Activated naive CD4-positive, alpha-beta T cell treated with anti-CD3 and anti-CD28 coated beads, Interleukin-2, amount 50 U/mL, for 24 hours (primary cell): ENCODE results near the gene FOXN1.

Source experiments
- H3K27ac Mint-ChIP-seq: one replicate; pipeline ENCODE4 v1.8.0; 2021; ENCODE audit warnings: mild to moderate bottlenecking, mixed read lengths
- H3K27me3 Mint-ChIP-seq: one replicate; pipeline ENCODE4 v1.8.0; 2021; ENCODE audit warnings: mixed read lengths
- H3K36me3 Mint-ChIP-seq: one replicate; pipeline ENCODE4 v1.8.0; 2021; ENCODE audit warnings: mixed read lengths
- H3K4me1 Mint-ChIP-seq: one replicate; pipeline ENCODE4 v1.8.0; 2021; ENCODE audit warnings: mixed read lengths
- H3K4me3 Mint-ChIP-seq: one replicate; pipeline ENCODE4 v1.8.0; 2021; ENCODE audit warnings: mild to moderate bottlenecking, mixed read lengths
- H3K9me3 Mint-ChIP-seq: one replicate; pipeline ENCODE4 v1.8.0; 2021; ENCODE audit warnings: mixed read lengths

The FOXN1 gene

GRCh38 chr17:28473542-28473941, 32.6 kb upstream of the FOXN1 start, which contains the start of gene SLC13A2:
Gene SLC13A2, plus strand, starts transcription at chr17:28473644. Its CDS starts 69 bp downstream, at chr17:28473713.
- H3K27me3 Mint-ChIP-seq: no peaks in the 10 kb centered on the region
- no peaks in the 10 kb centered on the region for H3K9me3 Mint-ChIP-seq
- H3K36me3 Mint-ChIP-seq: no peaks in the 10 kb centered on the region
- H3K4me1 Mint-ChIP-seq: peaks cover 22% of the 10 kb centered on the region
- no peak within 1 kb of the TSS for H3K27ac Mint-ChIP-seq
- no peak within 1 kb of the TSS for H3K4me3 Mint-ChIP-seq

- Mint-ChIP-seq H3K4me1 (peaks cover 17% of the 10 kb centered on the region), H3K4me3 (no peak overlapping the region), H3K27me3 (no peaks in the 10 kb centered on the region), H3K36me3 (no peaks in the 10 kb centered on the region), H3K9me3 (no peaks in the 10 kb centered on the region), H3K27ac (no peak overlapping the region)
Observed at GRCh38 chr17:28474111-28474531, 32.0 kb upstream of the FOXN1 start.

GRCh38 chr17:28475151-28475900, 30.8 kb upstream of the FOXN1 start:
- Mint-ChIP-seq H3K36me3 (no peaks in the 10 kb centered on the region), H3K4me1 (peaks cover 17% of the 10 kb centered on the region), H3K27ac (peak overlapping the region; percentile 84), H3K9me3 (no peaks in the 10 kb centered on the region), H3K4me3 (peak overlapping the region; percentile 0), H3K27me3 (no peaks in the 10 kb centered on the region)

GRCh38 chr17:28476076-28476865, 29.9 kb upstream of the FOXN1 start:
- Mint-ChIP-seq H3K27me3 (no peaks in the 10 kb centered on the region), H3K4me3 (no peak overlapping the region), H3K27ac (peak overlapping the region; percentile 48), H3K4me1 (peaks cover 17% of the 10 kb centered on the region), H3K9me3 (no peaks in the 10 kb centered on the region), H3K36me3 (no peaks in the 10 kb centered on the region)

GRCh38 chr17:28477928-28478327, 28.2 kb upstream of the FOXN1 start:
- Mint-ChIP-seq H3K27me3 (no peaks in the 10 kb centered on the region), H3K4me1 (peaks cover 17% of the 10 kb centered on the region), H3K4me3 (no peak overlapping the region), H3K36me3 (no peaks in the 10 kb centered on the region), H3K27ac (no peak overlapping the region), H3K9me3 (no peaks in the 10 kb centered on the region)

- Mint-ChIP-seq H3K4me3 (no peak overlapping the region), H3K36me3 (no peaks in the 10 kb centered on the region), H3K4me1 (peaks cover 17% of the 10 kb centered on the region), H3K27ac (no peak overlapping the region), H3K9me3 (no peaks in the 10 kb centered on the region), H3K27me3 (no peaks in the 10 kb centered on the region)
Observed at GRCh38 chr17:28478712-28479615, 27.2 kb upstream of the FOXN1 start.

- Mint-ChIP-seq H3K9me3 (no peaks in the 10 kb centered on the region), H3K36me3 (no peaks in the 10 kb centered on the region), H3K27me3 (no peaks in the 10 kb centered on the region), H3K27ac (no peak overlapping the region), H3K4me1 (peaks cover 15% of the 10 kb centered on the region), H3K4me3 (no peak overlapping the region)
Observed at GRCh38 chr17:28480278-28480677, 25.9 kb upstream of the FOXN1 start.

GRCh38 chr17:28480799-28481571, 25.2 kb upstream of the FOXN1 start:
- no peaks in the 10 kb centered on the region for H3K27me3 Mint-ChIP-seq

GRCh38 chr17:28482551-28483199, 23.5 kb upstream of the FOXN1 start:
- no peak overlapping the region for H3K27ac Mint-ChIP-seq
- no peaks in the 10 kb centered on the region for H3K27me3 Mint-ChIP-seq
- no peaks in the 10 kb centered on the region for H3K4me1 Mint-ChIP-seq
- no peaks in the 10 kb centered on the region for H3K36me3 Mint-ChIP-seq
- H3K9me3 Mint-ChIP-seq: no peaks in the 10 kb centered on the region
- H3K4me3 Mint-ChIP-seq: no peak overlapping the region

More at GRCh38 chr17:28480799-28481571, 25.2 kb upstream of the FOXN1 start:
- Mint-ChIP-seq H3K4me1 (peaks cover 8% of the 10 kb centered on the region), H3K36me3 (no peaks in the 10 kb centered on the region), H3K27ac (no peak overlapping the region), H3K4me3 (no peak overlapping the region), H3K9me3 (no peaks in the 10 kb centered on the region)

- H3K4me1 Mint-ChIP-seq: no peaks in the 10 kb centered on the region
- H3K36me3 Mint-ChIP-seq: no peaks in the 10 kb centered on the region
- no peak overlapping the region for H3K27ac Mint-ChIP-seq
- H3K9me3 Mint-ChIP-seq: no peaks in the 10 kb centered on the region
- H3K4me3 Mint-ChIP-seq: no peak overlapping the region
- H3K27me3 Mint-ChIP-seq: no peaks in the 10 kb centered on the region
Observed at GRCh38 chr17:28484296-28484695, 21.9 kb upstream of the FOXN1 start.

GRCh38 chr17:28485049-28485448, 21.1 kb upstream of the FOXN1 start:
- Mint-ChIP-seq H3K9me3 (no peaks in the 10 kb centered on the region), H3K27me3 (no peaks in the 10 kb centered on the region), H3K27ac (no peak overlapping the region), H3K36me3 (no peaks in the 10 kb centered on the region), H3K4me1 (no peaks in the 10 kb centered on the region), H3K4me3 (no peak overlapping the region)

GRCh38 chr17:28487881-28488532, 18.1 kb upstream of the FOXN1 start:
- Mint-ChIP-seq H3K4me3 (no peak overlapping the region), H3K27me3 (peaks cover 2% of the 10 kb centered on the region), H3K4me1 (no peaks in the 10 kb centered on the region), H3K9me3 (no peaks in the 10 kb centered on the region), H3K36me3 (no peaks in the 10 kb centered on the region), H3K27ac (no peak overlapping the region)

- no peaks in the 10 kb centered on the region for H3K9me3 Mint-ChIP-seq
- H3K4me3 Mint-ChIP-seq: no peak overlapping the region
- H3K27me3 Mint-ChIP-seq: peaks cover 2% of the 10 kb centered on the region
- no peak overlapping the region for H3K27ac Mint-ChIP-seq
- H3K36me3 Mint-ChIP-seq: no peaks in the 10 kb centered on the region
- no peaks in the 10 kb centered on the region for H3K4me1 Mint-ChIP-seq
Observed at GRCh38 chr17:28488533-28489276, 17.4 kb upstream of the FOXN1 start.
